Measurements from ENCODE around the gene ERI2. TPM values are rescaled to one million over a fixed set of nuclear protein-coding genes. Genes with fewer than 3 reads are reported as not detected.

The ERI2 gene
- total and polyA plus RNA-seq, 2 of the 4 experiments (the other 2 are of a cell fraction) = 7.5 to 10.2 TPM

- H3K14ac ChIP-seq (replicated peaks; ENCODE audit: low read depth, low read length) = no peak overlapping the region
- no peak overlapping the region for H3K4me2 ChIP-seq (ENCODE audit: low read depth, low read length)
- no peaks in the 10 kb centered on the region for H3K27me3 ChIP-seq (ENCODE audit: control insufficient read depth, insufficient read depth, low read length)
- in situ Hi-C loops (cut with MboI; ENCODE audit: low sequenced_read_pairs) (no loop called here), dilution Hi-C loops (cut with HindIII; ENCODE audit: low sequenced_read_pairs, unreplicated experiment) (no loop called here), intact Hi-C loops (cut with micrococcal nuclease) (no loop called here)
- no peak overlapping the region for H4K5ac ChIP-seq (ENCODE audit: low read depth, low read length)
- H2AK9ac ChIP-seq (replicated peaks; ENCODE audit: low read depth, low read length, poor library complexity) = no peak overlapping the region
- TF ChIP-seq, protein P1, sequence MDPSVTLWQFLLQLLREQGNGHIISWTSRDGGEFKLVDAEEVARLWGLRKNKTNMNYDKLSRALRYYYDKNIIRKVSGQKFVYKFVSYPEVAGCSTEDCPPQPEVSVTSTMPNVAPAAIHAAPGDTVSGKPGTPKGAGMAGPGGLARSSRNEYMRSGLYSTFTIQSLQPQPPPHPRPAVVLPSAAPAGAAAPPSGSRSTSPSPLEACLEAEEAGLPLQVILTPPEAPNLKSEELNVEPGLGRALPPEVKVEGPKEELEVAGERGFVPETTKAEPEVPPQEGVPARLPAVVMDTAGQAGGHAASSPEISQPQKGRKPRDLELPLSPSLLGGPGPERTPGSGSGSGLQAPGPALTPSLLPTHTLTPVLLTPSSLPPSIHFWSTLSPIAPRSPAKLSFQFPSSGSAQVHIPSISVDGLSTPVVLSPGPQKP (IDR thresholded peaks at IDR 0.05; ENCODE audit: borderline replicate concordance, low read depth, low read length) = no peak
- TF ChIP-seq RAD21 (IDR thresholded peaks at IDR 0.05; ENCODE audit: low read length) (no peak), MAFK (IDR thresholded peaks at IDR 0.05; ENCODE audit: low read depth, low read length) (no peak), RFX5 (IDR thresholded peaks at IDR 0.05; ENCODE audit: low read depth, low read length) (no peak), CEBPB (IDR thresholded peaks at IDR 0.05; ENCODE audit: low read depth, low read length) (no peak), MXI1 (IDR thresholded peaks at IDR 0.05; ENCODE audit: borderline replicate concordance, low read depth, low read length) (no peak), MAZ (IDR thresholded peaks at IDR 0.05; ENCODE audit: borderline replicate concordance, low read depth, low read length) (no peak), POLR2A (IDR thresholded peaks at IDR 0.05; ENCODE audit: low read depth, low read length) (no peak), RCOR1 (IDR thresholded peaks at IDR 0.05; ENCODE audit: insufficient replicate concordance, low read length) (no peak), CHD1 (IDR thresholded peaks at IDR 0.05; ENCODE audit: low read depth, low read length) (no peak), SMC3 (IDR thresholded peaks at IDR 0.05; ENCODE audit: low read depth, low read length) (no peak), USF2 (IDR thresholded peaks at IDR 0.05; ENCODE audit: low read depth, low read length) (no peak), BHLHE40 (IDR thresholded peaks at IDR 0.05; ENCODE audit: low read depth, low read length) (no peak)
- H3K4me3 ChIP-seq (ENCODE audit: insufficient read depth, low read depth, low read length) = no peak overlapping the region
- 0 out of 2 replicates have a peak, but pooled peaks cover 5% of the 10 kb centered on the region for H4K20me1 ChIP-seq (ENCODE audit: insufficient read depth, low read length)
- H3K79me1 ChIP-seq (ENCODE audit: low read depth in 1 of 2, low read length in 2 of 2) = peaks cover 7 to 16% of the 10 kb centered on the region in 2 experiments
- no peak overlapping the region for H3K9ac ChIP-seq (ENCODE audit: low read depth, low read length)
- no peaks in the 10 kb centered on the region for H3K9me3 ChIP-seq (ENCODE audit: control insufficient read depth, insufficient read depth, low read length)
- no peak overlapping the region for H3K56ac ChIP-seq (ENCODE audit: extremely low read depth, insufficient read depth, low read length)
- H3K18ac ChIP-seq (ENCODE audit: low read depth, low read length) = no peak overlapping the region
- H3K4ac ChIP-seq (ENCODE audit: low read depth, low read length) = no peak overlapping the region
- no peak overlapping the region for H3K27ac ChIP-seq (ENCODE audit: insufficient read depth, low read length)
- no peaks in the 10 kb centered on the region for H3K4me1 ChIP-seq (ENCODE audit: control insufficient read depth, insufficient read depth, low read length)
- ChIA-PET POLR2A (ENCODE audit: unreplicated experiment) (no interaction called here), CTCF (no interaction called here)
- H3K23ac ChIP-seq (ENCODE audit: low read depth, low read length) = no peak overlapping the region
- no peaks in the 10 kb centered on the region for H3K36me3 ChIP-seq (ENCODE audit: control insufficient read depth, insufficient read depth, low read length)
- H2BK20ac ChIP-seq (ENCODE audit: low read depth, low read length) = no peak overlapping the region
- H4K91ac ChIP-seq (ENCODE audit: insufficient read depth, low read depth, low read length) = no peak overlapping the region
- peaks cover 2% of the 10 kb centered on the region; the same call in 1 of the 2 replicates for H3K9me1 ChIP-seq (ENCODE audit: insufficient read depth, low read length)
- 50% methylated on average over 2 of the region's 2 CpGs; no CpG with 5 or more reads in 1 of the 2 experiments for WGBS, 2 experiments (ENCODE audit: extremely low coverage in 2 of 2, insufficient read length in 1 of 2)
- H2AFZ ChIP-seq (replicated peaks; ENCODE audit: low read length, poor library complexity) = no peak overlapping the region
- ATAC-seq (ENCODE audit: low read depth) (no peak), DNase-seq (peak; percentile 15)
- H2BK120ac ChIP-seq (ENCODE audit: low read depth, low read length) = no peak overlapping the region
- H4K8ac ChIP-seq (ENCODE audit: low read depth in 2 of 2, low read length in 2 of 2) = no peak overlapping the region
- no peak overlapping the region for H2BK5ac ChIP-seq (ENCODE audit: low read depth, low read length, poor library complexity, severe bottlenecking)
- no TSS peak for BruUV-seq (replicated peaks)
- no peak overlapping the region for H2BK15ac ChIP-seq (ENCODE audit: low read depth, low read length)
- H2AK5ac ChIP-seq (ENCODE audit: low read depth, low read length) = no peak overlapping the region
These were observed 3.1 kb downstream of the ERI2 start for GRCh38 chr16:20803192-20803560.

Measured in IMR-90 (cell line).